BLaER1 treated with 17β-estradiol and CSF1 and Interleukin-3, amounts not matched to agents 10 nM and 100 nM (cell line): Measurements from ENCODE around the gene FAM107A.
A peak's percentile ranks its signal among the peaks of the same experiment; 100 is the strongest.

Experiments
- H3K27ac ChIP-seq, 11 experiments: shearing (Covaris generic); formaldehyde crosslinking; 2 replicates each; pipeline ENCODE4 v1.8.1; 2022
- H3K27me3 ChIP-seq, 11 experiments: shearing (Covaris generic); formaldehyde crosslinking; 2 replicates each; pipeline ENCODE4 v1.8.1; 2022
- H3K36me3 ChIP-seq, 11 experiments: shearing (Covaris generic); formaldehyde crosslinking; 2 replicates each; pipeline ENCODE4 v1.8.1; 2022
- H3K4me1 ChIP-seq, 10 experiments: shearing (Covaris generic); formaldehyde crosslinking; 2 replicates each; pipeline ENCODE4 v1.8.1; 2022
- H3K4me2 ChIP-seq, 11 experiments: shearing (Covaris generic); formaldehyde crosslinking; 2 replicates each; pipeline ENCODE4 v1.8.1; 2022
- H3K4me3 ChIP-seq, 10 experiments: shearing (Covaris generic); formaldehyde crosslinking; 2 replicates each; pipeline ENCODE4 v1.8.1; 2022
- H3K9ac ChIP-seq, 11 experiments: shearing (Covaris generic); formaldehyde crosslinking; 2 replicates each; pipeline ENCODE4 v1.8.1; 2022
- H3K9me3 ChIP-seq, 11 experiments: shearing (Covaris generic); formaldehyde crosslinking; replicated peaks in 1 of 11; 2 replicates each; pipeline ENCODE4 v1.8.1; 2022
- H4K20me1 ChIP-seq, 11 experiments: shearing (Covaris generic); formaldehyde crosslinking; 2 replicates each; pipeline ENCODE4 v1.8.1; 2022
- Cebpa-rat ChIP-seq, 11 experiments: shearing (Covaris generic); IDR thresholded peaks; 2 replicates each; pipeline ENCODE4 v1.8.1; 2022

Gene FAM107A

DNA sequence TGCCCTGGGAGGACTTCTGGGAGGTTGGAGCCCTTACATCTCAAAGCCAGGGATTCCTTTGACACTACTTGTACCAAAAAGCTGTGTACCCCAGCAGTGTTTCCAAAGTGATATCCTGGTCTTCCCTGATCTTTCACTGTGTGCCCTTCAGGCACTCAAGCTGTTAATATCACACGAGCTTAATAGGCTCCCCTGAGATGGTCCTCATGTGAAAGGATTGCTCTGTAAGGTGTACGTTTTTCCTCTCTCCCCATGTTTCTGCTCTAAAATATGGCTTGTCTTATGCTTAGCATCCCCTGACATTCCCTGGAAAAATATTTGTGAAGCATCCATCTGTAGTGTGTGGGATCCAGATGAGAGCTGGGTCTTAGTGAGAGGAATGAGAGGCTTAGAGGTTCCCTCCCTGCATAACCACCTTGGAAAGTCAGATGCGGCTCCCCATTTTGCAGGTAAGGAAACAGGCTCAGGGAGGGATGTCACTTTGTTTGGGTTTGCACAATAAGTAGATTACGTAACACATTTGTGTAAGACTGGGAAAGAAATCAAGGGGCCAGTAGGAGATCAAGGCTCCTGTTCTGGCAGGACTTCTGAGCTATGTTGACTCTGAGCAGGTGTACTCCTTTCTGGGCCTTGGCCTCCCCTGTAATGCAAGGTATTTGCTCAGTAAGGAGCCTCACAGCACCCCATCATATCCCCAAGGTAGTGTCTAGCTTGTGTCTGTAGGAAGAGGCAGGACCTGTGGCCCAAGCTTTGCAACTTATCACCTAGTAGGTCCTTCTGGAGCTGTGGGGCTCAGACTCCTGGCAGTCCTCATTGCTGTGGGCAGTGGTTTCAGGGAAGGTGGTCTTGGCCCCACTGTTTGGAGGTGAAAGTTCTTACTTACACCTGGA lies 39.5 kb downstream of the FAM107A start:
- no peak overlapping the region for H3K27ac ChIP-seq
- H3K27me3 ChIP-seq: no peaks in the 10 kb centered on the region
- no peaks in the 10 kb centered on the region for H3K36me3 ChIP-seq
- no peaks in the 10 kb centered on the region for H4K20me1 ChIP-seq
- no peak overlapping the region for H3K4me2 ChIP-seq
- no peaks in the 10 kb centered on the region for H3K9me3 ChIP-seq
- no peak overlapping the region for H3K9ac ChIP-seq
- peak in 5 of 11 experiments; percentile 24 to 81 (median 43); a peak in 5 of 22 replicates for TF ChIP-seq Cebpa-rat (IDR thresholded peaks at IDR 0.05)
- peaks cover under 1 to 13% (median 5%) of the 10 kb centered on the region in 10 experiments; a peak in 15 of 20 replicates for H3K4me1 ChIP-seq
- H3K4me3 ChIP-seq: no peak overlapping the region

GRCh38 chr3:58536501-58537411 lies 40.4 kb downstream of the FAM107A start, which contains the start of gene ACOX2:
ACOX2 (minus strand) TSS chr3:58537190; CDS start chr3:58535106, 2,084 bp downstream.
- H3K27me3 ChIP-seq: no peaks in the 10 kb centered on the region

DNA sequence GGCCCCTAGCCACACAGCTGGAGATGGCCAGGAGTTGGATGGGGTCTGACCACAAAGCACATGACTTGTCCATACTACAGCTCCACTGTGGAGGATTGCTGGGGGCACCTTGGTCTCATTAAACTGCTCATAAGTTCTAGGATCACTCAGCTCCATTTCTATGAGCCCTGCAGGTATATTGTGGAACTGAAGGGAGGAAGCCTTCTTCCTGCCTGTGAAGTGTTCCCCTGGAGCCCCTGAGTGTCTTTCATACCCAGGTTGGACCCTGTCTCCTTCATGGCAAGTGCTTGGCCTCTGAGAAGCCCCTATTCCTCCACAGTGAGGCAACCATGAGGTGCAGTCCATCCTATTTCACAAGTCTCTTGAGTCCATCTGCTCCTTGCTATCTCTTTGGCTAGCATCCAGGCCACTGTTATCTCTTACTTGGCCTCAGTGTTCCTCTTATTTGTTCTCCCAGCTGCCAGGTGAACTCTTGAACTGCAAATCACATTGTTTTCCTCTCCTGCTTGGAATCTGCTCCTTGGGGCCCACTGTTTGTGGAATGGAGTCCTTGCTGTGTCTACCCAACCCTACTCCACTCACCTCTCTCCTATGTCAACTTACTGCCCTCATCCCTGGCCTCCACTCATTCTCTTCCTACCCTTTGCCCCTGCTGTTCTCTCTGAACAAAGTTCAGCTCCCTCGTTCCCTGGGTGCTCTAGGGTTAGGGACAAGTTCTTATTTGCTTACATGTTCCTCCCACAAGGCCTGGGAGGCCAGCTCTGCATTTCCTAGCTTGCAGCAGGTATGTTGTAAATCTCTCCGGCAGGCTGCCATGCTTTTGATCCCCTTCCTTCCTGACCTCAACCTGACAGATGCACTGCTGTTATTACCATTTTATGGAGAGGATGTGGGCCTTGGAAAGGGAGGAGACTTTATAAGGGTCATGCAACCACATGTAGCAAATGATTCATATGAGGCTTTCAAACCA lies 41.4 kb downstream of the FAM107A start:
- Histone ChIP-seq H3K4me3 (no peak overlapping the region), H3K4me2 (no peak overlapping the region), H3K27ac (no peak overlapping the region), H3K9ac (no peak overlapping the region; a peak in 1 of 22 replicates), H4K20me1 (no peaks in the 10 kb centered on the region), H3K27me3 (no peaks in the 10 kb centered on the region), H3K4me1 (peaks cover 8 to 28% (median 20%) of the 10 kb centered on the region in 10 experiments; a peak in 19 of 20 replicates), H3K9me3 (no peaks in the 10 kb centered on the region), H3K36me3 (no peaks in the 10 kb centered on the region)
- no peak for TF ChIP-seq Cebpa-rat (IDR thresholded peaks at IDR 0.05)

More at GRCh38 chr3:58536501-58537411, 40.4 kb downstream of the FAM107A start, which contains the start of gene ACOX2:
- Histone ChIP-seq H4K20me1 (no peaks in the 10 kb centered on the region), H3K27ac (no peak within 1 kb of the TSS), H3K4me1 (peaks cover 8 to 19% (median 11%) of the 10 kb centered on the region in 10 experiments; a peak in 19 of 20 replicates), H3K4me3 (no peak within 1 kb of the TSS), H3K4me2 (no peak within 1 kb of the TSS), H3K9ac (no peak within 1 kb of the TSS; a peak in 1 of 22 replicates), H3K36me3 (no peaks in the 10 kb centered on the region), H3K9me3 (no peaks in the 10 kb centered on the region)
- TF ChIP-seq Cebpa-rat (IDR thresholded peaks at IDR 0.05): no peak

- no peak for TF ChIP-seq Cebpa-rat (IDR thresholded peaks at IDR 0.05)
- no peaks in the 10 kb centered on the region for H4K20me1 ChIP-seq
- no peaks in the 10 kb centered on the region for H3K36me3 ChIP-seq
- H3K4me2 ChIP-seq: no peak overlapping the region
- no peaks in the 10 kb centered on the region for H3K27me3 ChIP-seq
- no peak overlapping the region for H3K4me3 ChIP-seq
- no peak overlapping the region for H3K9ac ChIP-seq
- no peak overlapping the region for H3K27ac ChIP-seq
- no peaks in the 10 kb centered on the region for H3K9me3 ChIP-seq
- H3K4me1 ChIP-seq: peaks cover 8 to 35% (median 25%) of the 10 kb centered on the region in 10 experiments; a peak in 19 of 20 replicates
Observed at GRCh38 chr3:58534592-58535494, 42.3 kb downstream of the FAM107A start.

DNA sequence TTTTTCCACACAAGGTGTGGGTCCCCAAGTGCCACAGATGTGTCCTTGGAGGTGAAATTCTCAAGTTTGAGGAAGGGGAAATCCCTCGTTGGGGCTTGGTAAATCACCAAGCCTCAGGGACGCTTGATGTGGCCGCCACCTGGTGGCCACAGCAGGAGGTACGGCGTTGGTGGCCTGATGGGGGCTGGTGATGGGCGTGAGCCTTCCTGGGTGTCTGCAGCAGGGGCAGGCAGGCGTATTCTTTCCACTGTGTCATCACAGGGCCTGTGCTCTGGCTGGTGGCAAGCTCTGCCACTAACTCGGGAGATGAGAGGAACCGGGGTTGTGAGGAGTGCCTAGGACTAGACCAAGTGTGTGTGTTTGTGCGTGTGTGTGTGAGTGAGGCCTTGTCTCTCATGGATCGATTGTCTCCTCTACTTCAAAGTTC lies 44.4 kb downstream of the FAM107A start:
- no peaks in the 10 kb centered on the region for H3K27me3 ChIP-seq
- peak overlapping the region in 8 of 11 experiments; percentile 2 to 28 (median 8); a peak in 5 of 22 replicates for H3K4me2 ChIP-seq
- H3K27ac ChIP-seq: no peak overlapping the region
- no peaks in the 10 kb centered on the region for H4K20me1 ChIP-seq
- no peak overlapping the region for H3K4me3 ChIP-seq
- peak overlapping the region in 2 of 11 experiments; percentile 3 to 7; a peak in 2 of 22 replicates for H3K9ac ChIP-seq
- no peaks in the 10 kb centered on the region for H3K9me3 ChIP-seq
- H3K4me1 ChIP-seq: peaks cover 13 to 41% (median 32%) of the 10 kb centered on the region in 10 experiments; a peak in 19 of 20 replicates
- no peak for TF ChIP-seq Cebpa-rat (IDR thresholded peaks at IDR 0.05)
- H3K36me3 ChIP-seq: no peaks in the 10 kb centered on the region

- Histone ChIP-seq H3K27me3 (no peaks in the 10 kb centered on the region), H3K4me3 (no peak overlapping the region), H3K4me1 (peaks cover 14 to 43% (median 32%) of the 10 kb centered on the region in 10 experiments), H3K9ac (no peak overlapping the region), H3K9me3 (no peaks in the 10 kb centered on the region), H3K4me2 (peak overlapping the region in 8 of 11 experiments; percentile 30 to 76 (median 65); a peak in 14 of 22 replicates), H3K27ac (no peak overlapping the region), H4K20me1 (no peaks in the 10 kb centered on the region), H3K36me3 (no peaks in the 10 kb centered on the region)
- no peak for TF ChIP-seq Cebpa-rat (IDR thresholded peaks at IDR 0.05)
Observed at GRCh38 chr3:58531956-58532355, 45.2 kb downstream of the FAM107A start.

DNA sequence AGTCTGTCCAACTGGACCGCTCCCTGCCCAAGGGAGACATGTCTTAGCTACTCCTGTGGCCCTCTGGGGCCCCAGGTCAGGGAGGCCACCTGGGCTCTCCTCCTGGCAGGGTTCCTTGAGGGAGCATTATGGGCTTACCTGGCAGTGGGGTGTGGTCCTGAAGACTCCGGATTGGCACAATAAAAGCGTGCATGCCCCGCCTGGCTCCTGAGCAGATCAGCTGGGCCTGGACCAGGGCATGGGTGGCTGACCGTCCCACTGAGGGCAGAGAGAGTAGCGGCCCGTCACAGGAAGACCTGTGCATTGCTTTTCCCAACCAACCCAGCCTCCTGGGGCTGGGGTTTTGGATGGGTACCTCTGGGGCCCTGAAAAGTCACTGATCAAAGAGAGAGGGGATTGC lies 45.6 kb downstream of the FAM107A start:
- no peak for TF ChIP-seq Cebpa-rat (IDR thresholded peaks at IDR 0.05)
- Histone ChIP-seq H3K9ac (no peak overlapping the region), H3K4me1 (peaks cover 18 to 47% (median 33%) of the 10 kb centered on the region in 10 experiments), H4K20me1 (no peaks in the 10 kb centered on the region), H3K9me3 (no peaks in the 10 kb centered on the region), H3K36me3 (no peaks in the 10 kb centered on the region), H3K4me2 (peak overlapping the region in 9 of 11 experiments; percentile 30 to 76 (median 64); a peak in 18 of 22 replicates), H3K27ac (no peak overlapping the region), H3K4me3 (no peak overlapping the region), H3K27me3 (no peaks in the 10 kb centered on the region)
